ENCODE results near the gene NOTCH2.
A peak's percentile ranks its signal among the peaks of the same experiment; 100 is the strongest.

Gene NOTCH2

DNA sequence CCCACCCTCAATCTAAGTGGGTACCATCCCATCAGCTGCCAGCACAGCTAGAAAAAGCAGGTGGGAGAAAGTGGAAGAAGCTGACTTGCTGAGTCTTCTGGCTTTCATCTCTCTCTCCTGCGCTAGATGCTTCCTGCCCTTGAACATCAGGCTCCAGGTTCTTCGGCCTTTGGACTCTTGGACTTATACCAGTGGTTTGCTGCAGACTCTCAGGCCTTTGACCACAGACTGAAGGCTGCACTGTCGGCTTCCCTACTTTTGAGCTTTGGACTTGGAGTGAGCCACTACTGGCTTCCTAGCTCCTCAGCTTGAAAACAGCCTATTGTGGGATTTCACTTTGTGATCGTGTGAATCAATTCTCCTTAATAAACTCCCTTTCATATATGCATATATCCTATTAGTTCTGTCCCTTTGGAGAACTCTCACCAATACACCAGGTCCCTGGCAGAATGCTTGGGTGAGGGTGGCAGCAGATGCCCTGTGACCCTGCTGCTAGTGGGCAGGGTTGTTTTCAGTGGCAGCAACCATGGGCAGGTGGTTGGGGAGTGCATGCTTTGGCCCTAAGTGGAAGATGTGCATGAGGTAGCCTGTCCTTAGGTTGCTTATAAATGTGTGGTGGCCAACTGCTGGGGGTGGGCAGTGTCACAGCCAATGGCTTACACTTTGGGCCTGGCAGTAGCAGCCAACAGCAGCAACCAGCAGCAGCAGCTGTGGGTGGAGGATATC lies 162.4 kb downstream of the NOTCH2 start:
- DNase-seq (ENCODE audit: low read depth in 3 of 3): no peak

DNA sequence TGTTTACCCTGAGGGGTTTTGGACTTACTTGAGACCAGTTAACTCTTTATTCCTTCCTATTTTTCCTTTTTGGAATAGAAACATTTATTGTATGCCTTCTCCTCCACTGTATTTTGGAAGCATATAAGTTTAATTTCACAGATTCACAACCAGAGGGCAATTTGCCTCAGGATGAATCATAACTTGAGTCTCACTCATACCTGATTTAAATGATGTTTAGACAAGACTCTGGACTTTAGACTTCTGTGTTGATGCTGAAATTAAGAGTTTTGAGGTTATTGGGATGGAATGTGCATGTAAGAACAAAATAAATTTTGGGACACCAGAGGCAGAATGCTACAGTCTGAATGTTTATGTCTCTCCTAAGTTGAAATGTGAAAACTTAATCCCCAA lies 166.0 kb downstream of the NOTCH2 start:
- no peak for DNase-seq (ENCODE audit: low read depth in 3 of 3)

DNA sequence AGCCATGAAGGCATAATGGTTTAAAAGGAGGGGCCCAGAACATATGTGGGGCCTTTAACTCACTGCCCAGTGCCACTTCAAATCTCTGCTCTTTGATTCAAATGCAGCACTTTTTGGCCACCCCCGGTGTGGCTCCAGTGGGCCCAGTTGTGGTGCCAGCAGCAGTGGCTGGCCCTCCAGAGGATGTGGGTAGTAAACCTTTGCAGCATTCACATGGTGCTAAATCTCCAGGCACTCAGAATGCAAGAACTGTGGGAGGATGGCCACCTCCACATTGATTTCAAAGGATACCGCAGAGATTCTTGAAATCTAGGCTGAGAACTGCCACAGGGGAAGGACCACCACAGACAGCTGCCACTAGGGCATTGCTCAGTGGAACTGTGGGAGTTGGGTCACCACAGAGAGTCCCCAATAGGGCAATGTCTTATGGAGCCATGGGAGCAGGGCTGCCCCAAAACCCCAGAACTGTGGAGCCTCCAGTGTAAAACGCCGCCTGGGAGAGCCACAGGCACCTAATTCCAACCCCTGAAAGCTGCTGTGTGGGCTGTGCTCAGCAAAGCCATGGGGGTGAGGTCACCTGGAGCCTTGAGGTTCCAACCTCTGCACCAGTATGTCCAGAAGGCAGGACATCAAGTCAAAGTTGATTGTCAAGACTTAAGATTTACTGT lies 166.6 kb downstream of the NOTCH2 start:
- no peak for DNase-seq (ENCODE audit: low read depth in 3 of 3)

DNA sequence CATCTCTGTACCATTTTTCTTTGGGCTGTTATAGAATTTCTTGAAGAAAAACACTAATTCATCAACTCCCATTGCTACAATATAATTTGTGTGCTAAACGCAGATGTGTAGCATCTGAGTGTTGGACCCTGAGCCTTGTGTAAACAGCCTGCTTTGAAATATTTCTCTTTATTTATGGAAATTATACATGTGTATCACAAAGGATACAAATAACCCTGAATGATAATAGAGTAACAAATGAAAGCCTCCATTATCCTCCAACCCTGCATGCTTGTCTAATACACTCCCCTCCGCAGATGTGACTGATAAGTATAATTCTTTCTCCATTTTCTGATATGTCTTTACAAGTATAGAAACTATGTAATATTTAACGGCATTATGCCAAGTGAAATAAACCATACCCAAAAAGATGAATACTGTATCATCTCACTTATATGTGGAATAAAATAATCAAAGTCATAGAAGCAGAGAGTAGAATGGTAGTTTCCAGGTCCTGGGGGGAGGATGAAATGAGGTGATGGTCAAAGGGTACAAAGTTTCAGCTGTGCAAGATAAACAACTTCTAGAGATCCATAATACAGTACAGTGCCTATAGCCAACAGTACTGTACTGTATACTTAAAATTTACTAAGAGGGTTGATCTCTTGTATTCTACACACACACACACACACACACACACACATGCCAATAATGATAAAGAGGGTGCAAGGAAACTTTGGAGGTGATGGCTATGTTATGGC lies 170.3 kb downstream of the NOTCH2 start:
- DNase-seq (ENCODE audit: low read depth in 3 of 3): no peak

DNA sequence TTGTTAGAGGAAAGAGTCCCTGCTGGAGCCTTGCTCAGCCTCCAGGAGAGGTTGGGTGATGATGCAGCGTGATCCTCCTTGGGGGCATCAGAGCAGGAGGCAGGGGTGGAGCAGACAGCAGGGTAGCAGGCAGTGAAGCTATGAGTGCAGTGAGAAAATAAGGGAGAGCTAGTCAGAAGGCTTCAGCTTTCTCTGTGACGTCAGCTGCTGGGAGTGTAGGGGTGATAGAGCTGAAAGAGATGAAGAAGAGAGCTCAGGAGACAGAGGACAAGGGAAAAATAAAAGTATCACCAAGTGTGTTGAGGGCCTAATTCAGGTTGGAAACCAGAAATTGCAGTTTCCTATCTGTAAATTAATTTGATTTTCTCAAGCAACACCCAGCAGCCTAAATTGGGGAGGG lies 170.9 kb downstream of the NOTCH2 start:
- no peak for DNase-seq (ENCODE audit: low read depth in 3 of 3)

DNA sequence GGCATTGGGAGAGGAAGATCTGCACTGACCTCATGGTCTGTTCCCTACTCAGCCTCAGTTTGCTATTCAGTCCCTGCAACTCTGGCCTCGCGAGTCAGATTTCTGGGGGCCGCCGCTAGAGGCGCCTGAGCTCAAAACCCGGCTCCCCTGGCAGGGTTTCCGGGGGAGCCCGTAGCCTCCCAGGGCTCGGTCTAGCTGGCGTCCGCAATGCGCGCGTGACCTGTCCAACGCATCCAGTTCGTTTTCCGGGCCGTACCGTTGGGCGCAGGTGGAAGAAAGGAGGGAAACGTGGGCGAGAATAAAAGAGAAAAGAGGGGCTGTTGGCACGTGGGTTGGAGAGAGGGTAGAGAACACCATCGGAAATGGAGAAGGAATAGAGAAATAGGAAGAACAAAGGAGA lies 173.2 kb downstream of the NOTCH2 start, which contains the start of gene ADAM30:
TSS of gene ADAM30 (minus strand) at position 213 of the 400 bp plus-strand sequence. CDS start at position 34, 179 bp downstream.
- no peak for DNase-seq (ENCODE audit: low read depth in 3 of 3)

DNA sequence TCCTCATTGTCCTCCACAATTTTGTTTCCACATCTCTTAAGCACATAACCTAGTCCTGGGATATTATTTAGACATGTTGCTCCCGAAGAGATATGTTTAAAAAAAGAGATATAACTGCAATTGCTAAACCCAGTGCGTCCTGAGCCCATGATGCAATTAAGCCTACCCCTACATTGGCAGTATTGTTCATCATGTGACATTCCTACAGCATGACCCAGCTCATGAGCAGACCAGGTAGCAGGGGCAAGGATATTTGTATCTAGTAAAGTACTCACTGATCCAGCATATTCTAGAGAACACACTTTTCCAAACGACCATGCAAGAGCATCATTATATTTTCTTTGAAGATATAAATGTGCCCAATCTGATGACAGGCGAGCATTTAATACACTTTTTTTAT lies 174.4 kb downstream of the NOTCH2 start:
- no peak for DNase-seq (ENCODE audit: low read depth in 3 of 3)

DNA sequence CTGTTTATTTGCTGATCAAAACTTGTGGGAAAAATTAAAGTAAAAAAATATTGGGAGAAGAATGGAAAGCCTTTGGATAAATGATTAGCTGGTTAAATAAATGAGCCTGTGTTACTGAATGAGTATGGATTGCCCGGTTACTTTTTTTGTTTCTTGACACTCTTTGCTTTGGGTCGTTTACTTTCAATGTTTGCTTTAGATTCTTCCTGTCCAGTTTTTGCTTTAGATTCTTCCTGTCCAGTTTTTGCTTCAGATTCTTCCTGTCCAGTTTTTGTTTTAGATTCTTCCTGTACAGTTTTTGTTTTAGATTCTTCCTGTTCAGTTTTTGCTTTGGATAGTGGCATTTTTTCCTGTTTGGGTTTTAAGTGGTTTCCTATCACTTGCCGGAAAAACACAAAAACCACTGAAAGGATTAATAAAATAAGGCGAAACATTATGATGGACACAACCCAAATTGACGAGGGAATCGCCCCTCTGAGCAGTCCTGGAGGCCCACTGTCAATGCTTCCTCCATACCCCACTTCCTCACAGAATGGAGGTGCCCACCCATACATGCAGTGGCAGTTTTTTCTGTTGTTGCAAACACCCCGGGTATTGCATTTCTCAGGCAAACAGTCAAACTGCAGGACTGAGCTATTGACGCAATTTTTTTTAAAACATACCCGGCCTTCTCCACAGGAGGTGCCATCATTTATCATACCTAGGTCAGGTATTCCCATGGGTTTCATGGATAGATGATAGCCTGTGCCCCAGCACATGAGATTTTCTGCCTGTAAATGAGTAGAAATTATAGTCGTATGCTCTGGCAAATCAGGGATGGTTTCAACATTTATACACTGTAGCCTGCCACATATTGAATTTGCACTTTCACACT lies 175.4 kb downstream of the NOTCH2 start:
- no peak for DNase-seq (ENCODE audit: low read depth in 3 of 3)

DNA sequence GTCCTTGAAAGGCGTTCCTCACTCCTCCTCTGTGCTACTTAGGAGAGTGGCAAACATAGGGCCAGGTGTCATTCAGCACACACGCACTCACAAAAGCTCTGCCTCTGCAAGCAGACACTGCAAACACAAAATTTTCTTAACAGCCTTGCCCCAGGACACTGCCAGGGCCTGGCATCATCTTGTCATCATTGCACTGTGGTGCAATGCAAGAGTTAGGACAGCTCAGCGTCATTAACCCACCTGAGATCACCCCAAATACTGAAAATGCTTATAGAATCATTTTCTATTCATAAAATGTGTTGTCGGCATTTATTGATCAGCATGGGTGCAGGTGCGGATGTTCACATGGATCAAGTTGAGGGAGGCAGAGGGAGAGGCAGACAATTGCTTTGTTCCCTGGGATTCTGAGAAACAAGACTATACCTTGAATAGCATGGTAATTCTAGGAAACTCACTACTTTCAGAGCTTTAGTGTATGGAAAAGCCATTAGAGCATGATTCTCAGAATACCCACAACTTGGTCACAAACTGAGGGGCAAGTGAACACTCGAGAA lies 176.1 kb downstream of the NOTCH2 start:
- DNase-seq (ENCODE audit: low read depth in 3 of 3): no peak

DNA sequence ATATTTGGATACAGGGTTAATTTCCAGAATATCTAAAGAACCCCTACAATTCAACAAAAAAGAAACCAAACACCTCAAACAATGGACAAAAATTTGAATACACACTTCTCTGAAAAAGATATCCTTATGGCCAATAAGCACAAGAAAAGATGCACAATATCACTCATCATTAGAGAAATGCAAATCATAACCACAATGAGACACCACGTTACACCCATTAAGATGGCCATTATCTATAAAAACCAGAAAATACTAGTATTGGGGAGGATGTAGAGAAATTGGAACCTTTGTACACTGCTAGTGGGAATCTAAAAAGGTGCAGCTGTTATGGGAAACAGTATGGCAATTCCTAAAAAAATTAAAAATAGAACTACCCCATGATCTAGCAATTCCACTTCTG lies 178.1 kb downstream of the NOTCH2 start:
- no peak for DNase-seq (ENCODE audit: low read depth in 3 of 3)

DNA sequence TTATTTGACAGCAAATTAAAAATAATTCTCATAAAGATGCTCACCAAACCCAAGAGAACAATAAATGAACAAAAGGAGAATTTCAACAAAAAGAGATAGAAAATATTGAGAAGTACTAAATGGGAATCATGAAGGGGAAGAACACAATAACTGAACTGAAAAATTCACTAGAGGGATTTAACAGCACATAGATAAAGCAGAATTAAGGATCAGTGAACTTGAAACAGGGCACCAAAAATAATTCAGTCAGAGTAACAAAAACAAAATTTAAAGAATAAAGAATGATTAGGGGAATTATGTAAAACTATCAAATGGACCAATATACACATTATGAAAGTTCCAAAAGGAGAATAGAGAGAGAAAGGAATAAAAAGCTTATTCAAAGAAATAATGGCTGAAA lies 181.0 kb downstream of the NOTCH2 start:
- no peak for DNase-seq (ENCODE audit: low read depth in 3 of 3)

DNA sequence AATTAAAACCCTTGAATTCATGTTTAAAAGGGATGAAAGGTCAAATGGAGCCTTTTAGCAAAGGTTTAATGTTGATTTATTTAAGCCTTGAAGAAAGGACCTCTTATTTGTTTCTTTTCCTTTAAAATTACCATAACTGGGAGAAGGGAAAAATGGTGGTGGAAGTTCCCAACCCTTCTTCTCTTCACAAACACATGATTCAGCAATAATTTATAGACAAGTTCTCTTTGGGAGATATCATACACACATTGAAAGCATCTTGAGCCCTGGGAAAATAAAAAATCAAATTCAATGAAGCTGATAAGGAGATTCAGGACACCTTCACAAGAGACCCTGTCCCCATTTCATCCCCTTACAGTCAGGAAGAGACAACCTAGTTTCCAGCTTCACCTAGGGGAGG lies 182.0 kb downstream of the NOTCH2 start:
- no peak for DNase-seq (ENCODE audit: low read depth in 3 of 3)

DNA sequence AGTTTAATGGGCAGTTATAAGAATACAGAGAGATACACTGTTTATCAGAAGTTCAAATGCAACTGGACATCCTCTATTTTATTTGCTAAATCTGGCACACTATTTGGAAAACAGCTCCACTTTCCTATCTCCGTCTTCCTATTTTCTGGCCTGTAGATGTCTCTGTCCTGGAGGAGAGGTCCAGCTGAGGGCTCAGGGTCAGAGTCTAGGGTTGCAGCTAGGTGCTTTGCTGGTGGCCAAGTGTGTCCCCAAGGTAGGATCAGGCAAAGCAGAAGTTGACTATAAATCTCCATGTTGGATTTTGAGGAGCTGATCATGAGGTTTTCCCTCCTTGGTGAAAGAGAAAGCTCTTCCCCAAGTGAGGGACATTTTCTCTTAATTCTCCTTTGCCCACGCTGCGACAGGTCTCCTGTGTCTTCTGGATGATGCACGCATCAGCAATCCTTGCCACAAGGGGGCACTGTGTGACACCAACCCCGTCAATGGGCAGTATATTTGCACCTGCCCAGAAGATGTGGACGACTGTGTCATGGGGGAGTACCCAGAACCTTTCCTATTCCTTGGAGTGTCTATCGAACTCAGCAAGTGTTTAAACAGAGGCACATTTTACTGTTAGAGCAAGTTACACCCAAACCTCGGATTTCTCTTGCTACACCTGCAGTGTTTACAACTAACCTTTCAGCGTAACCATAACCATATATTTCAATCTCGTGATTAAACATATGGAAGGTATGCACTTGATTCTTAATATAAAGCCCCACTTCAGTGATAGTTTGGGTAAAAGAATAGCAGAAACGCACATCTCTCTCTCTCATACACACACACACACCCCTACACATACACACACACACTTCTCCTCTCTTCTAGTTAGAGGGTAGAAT lies 183.3 kb downstream of the NOTCH2 start:
- peak; percentile 31 to 45 (median 43) for DNase-seq (ENCODE audit: low read depth in 3 of 3)

DNA sequence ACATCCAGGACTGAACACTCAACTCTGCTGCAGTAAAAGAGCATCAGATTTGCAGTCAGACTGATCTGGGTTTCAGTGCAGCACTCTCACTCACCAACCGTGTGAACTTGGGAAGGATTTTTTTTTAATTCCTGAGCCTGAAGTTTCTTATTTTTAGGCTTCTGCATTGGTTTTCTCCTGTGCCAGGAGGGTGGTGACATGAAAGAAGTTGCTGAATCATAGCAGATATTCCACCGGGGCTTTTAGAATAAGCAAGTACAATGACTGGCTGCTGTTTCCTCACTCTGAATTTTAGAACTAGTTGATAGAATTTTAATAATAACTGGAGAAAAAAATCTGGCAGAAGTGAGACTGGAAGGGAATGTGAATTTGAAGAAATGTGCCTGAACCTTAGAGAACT lies 184.8 kb downstream of the NOTCH2 start:
- no peak for DNase-seq (ENCODE audit: low read depth in 3 of 3)

DNA sequence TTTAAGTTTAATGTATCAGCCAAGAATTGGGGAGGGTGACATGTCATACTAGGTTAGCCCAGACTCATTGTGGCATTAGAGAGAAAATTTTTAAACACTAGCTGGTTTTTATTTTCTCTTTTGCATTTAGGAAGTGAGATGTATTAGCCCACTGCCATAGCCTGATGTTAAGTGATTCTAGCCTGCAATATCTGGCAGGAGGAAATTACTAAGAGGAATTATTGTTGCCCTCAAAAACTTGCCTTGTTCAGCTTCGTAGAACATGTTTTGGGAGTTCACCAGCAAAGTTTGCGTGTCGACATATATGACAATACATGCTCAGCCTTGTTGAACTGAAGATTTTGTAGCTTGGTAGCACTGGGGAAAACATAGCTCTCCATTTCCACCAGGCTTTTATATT lies 185.6 kb downstream of the NOTCH2 start:
- DNase-seq (ENCODE audit: low read depth in 3 of 3): no peak

DNA sequence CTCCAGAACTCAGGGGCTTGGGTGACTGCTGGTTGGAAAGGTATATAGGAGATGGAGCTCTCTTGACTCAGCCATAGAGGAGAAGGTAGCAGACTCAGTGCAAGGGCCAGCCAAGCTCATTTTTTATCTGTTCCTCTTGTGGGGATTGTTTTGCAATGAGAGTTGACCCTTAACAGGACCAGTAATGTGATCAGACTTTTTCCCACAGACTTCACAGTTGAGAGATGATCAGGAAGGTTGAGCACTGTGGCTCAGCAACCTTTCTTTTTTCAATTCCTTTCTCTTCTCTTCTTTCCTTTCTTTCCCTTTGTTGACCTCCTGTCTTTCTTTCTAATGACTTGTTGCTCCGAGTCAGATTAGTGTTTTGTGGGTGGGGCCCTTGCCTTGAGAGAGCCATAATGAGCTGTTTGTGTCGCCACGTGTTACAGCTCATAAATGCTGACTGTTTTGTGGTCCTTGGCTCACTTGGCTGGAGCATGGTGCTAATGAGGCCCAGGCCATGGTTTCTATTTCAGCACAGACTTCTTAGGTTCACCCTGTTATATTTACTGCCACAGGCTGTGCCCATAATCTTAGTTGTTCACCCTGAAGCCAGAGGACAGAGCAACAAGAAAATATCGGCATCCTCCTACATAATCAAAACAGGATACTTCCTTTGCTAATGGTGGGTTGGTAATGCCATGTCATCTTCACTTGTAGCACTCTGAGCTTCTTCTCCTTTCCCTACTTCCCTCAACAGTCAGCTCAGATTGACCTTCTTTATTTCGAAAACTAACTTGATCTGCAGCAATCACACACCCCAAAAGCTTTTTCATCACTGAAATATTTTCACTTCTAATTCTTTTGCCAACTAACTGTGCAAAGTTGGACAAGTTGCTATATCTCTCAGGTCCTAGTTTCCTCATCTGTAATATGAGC lies 187.1 kb downstream of the NOTCH2 start:
- DNase-seq (ENCODE audit: low read depth in 3 of 3): no peak

DNA sequence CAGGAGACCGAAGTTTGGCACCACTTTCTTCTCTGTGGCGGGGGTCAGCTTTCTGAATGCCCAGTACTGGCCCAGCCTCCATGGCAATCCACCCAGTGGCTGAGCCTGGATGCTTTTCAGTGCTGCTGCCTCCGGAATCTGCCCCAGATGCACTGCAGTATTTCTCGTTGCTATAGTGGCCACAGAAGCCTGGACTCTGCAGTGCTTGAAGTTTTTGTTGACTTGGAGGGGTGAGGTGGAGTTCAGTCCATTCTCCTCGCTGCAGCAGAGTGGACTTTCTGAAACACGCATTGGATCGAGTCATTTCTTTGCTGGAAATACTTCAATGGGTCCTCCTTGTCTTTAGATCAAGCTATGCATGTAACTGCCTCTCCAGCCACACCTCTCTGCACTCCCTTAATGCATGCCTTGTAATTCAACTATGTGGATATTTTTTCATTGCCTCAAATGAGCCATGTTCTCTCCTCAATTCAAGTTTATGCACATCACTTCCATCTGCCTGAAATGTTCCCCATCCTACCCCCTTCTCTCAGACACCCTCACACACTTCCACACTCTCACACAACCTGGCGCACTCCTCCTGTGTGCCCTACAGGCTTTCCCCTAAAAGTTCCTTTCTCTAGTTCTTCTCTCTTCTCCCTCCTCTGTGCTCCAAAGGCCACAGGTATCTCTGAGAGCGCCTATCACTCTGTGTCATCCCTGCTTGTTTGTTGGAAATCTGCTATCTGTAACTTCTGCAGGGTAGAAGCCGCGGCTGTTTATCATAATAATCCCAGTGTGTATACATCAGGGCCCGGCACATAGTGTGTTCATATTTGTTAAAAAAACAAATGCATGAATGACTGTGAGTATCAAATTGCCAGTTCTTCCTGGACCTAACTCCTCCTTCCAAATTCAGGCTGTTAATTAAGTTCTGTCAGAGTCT lies 189.7 kb downstream of the NOTCH2 start:
- no peak for DNase-seq (ENCODE audit: low read depth in 3 of 3)

DNA sequence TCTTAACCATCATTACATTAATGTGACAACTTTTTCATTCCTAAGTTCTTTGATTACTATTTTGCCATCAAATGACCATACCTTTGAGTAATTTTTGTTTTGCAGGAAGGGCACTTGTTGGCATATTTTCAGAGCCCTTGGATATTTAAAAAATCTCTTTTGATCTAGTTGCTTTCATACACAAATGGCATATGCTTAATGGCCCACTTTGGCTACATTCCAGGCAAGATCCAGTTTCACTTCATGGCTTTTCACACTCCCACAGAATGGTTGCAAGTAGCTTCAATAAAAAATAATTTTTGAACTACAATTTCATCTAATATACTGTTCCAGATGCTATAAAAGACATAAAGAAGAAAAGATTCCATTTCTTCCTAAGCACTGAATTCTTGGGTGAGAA lies 191.3 kb downstream of the NOTCH2 start:
- DNase-seq (ENCODE audit: low read depth in 3 of 3): no peak
